GM18499 (cell line): ENCODE results near the gene GPR65.
A peak's percentile ranks its signal among the peaks of the same experiment; 100 is the strongest.
"Not testable (repeated sequence)": the region's sequence is repeated elsewhere in the genome, so short reads cannot be mapped to it uniquely, and the experiment has no call there.

ENCODE experiments used
- ATAC-seq: cut with Tn5 transposase; IDR thresholded peaks from one replicate; pipeline ENCODE4 v1.9.1; 2021; ENCODE audit warnings: moderate number of reproducible peaks; ENCODE audit not compliant: insufficient read depth, unreplicated experiment

GPR65 gene

DNA sequence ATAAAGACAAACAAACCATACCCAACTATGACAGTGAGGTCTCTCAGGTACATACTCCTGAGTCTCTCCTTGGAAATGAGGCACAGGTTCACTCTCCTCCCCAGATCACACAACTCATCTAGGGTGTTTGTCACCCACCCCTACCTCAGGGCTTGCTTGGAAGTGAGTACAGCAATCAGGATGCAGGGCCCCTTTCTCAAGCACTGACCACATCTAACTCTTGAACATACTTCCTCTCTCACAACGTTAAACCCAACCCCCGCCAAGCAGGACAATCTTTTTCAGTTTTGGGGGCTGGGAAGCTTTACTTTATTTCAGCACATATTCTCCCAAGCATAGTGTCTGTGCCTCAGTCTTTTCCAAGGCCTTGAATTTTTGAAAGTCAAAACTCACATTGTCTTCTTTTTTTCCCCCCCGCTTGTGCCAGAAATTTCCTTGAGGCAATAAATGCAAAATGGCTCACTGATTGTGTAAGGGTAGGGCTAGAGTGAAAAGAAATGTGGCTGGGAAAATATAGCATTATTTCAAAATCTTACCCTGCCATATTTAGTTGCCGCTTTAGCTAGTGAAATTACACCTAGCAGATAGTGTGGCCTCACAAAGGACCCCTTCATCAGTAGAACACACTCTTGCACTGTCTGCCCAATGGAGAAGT lies 2.4 kb upstream of the GPR65 start:
- ATAC-seq: no peak

- ATAC-seq: no peak
These were observed 1.5 kb upstream of the GPR65 start for GRCh38 chr14:88003425-88003824.

GRCh38 chr14:88004506-88005036 lies 364 bp upstream of the GPR65 start:
- ATAC-seq: no peak

DNA sequence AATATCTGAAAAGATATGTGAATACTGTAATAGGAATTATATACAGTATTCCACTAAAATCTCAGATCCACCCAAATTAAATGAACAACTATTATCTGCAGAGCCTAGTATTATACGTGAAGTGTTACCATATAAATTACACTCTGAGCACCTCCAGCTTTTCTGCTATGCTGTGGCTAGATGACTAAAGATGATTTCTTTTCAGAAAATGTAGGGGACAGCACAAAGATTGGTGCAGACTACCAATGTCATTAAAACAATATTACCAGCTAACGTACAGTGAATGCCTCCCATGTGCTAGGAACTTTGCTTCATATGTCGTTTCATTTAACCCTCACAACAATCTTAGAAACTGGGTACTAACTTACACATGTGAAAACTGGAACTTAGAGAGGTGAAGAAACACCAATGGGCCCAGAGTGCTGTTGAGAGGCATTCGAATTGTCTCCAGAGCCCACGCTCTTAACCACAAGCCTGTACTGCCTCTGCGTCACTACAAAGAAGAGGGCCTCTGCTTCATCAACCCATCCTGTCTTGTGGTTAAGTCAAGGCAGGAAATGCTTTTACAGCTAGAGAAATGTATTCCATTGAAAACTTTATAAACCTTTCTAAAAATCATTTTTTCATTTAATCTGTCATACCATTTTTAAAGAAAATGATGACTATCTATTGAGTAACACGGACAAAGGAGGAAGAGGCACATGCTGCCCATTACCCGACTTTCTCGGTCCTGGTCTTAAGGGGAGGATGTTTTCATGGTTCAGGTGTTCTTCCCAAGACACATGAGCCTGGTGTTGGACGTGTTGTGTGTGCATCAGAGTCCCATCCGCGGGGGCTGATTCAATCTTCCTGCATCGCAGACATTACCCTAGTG lies 1.3 kb downstream of the GPR65 start:
- ATAC-seq: peak; percentile 87

DNA sequence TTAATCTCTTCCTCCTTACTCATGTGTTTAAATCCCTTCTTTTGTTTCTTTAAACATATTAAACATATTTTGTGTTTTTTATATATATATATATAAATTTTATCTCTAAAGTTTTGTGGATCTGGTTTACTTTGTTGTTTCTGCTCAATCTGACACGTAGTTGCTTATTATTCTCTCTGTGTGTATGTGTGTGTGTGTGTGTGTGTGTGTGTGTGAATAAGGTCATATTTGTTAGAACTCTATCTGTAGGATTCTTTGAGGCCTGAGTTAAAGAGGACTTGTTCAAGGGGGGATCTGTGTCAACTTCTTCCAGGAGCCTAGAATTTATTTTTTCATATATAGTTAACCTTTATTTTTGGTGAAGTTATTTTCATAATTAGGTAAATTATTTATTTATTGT lies 2.7 kb downstream of the GPR65 start:
- no peak for ATAC-seq

- no peak for ATAC-seq
These were observed 3.3 kb downstream of the GPR65 start for GRCh38 chr14:88008039-88008742.

GRCh38 chr14:88009486-88009885 lies 4.6 kb downstream of the GPR65 start:
- ATAC-seq: no peak

DNA sequence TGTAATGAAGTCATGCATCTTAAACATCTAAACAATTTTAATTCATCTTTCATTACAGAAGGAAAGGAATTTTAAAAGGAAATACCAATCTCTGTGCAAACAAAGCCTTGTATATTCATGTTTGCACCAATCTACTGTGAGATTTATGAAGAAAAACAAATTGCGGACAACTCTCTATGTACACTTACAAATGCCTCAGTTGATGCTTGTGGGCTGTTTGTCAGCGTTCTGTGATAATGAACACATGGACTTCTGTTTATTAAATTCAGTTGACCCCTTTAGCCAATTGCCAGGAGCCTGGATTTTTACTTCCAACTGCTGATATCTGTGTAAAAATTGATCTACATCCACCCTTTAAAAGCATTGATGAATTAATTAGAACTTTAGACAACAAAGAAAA lies 5.4 kb downstream of the GPR65 start:
- no peak for ATAC-seq

GRCh38 chr14:88012495-88012894 lies 7.6 kb downstream of the GPR65 start:
- ATAC-seq: no peak

GRCh38 chr14:88013750-88014349 lies 8.9 kb downstream of the GPR65 start:
- peak; percentile 82 for ATAC-seq

DNA sequence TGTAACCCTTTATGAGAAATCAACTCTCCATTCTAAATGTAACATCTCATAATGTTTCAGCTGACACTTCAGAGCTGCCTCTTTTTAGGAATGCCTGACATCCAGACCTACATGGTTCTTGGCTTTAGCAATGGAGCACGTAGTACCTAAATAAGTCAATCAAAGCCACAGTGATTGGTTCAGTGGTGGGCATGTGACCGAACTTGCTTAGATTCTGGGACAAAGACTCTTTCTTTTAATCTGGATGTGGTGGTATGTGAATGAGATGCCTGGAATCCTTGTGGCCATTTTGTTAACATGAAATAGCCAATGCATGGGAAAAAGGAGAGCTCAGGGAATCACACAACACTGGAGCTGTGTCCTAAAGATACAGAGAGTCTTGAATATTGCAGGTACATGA lies 11.8 kb downstream of the GPR65 start:
- no peak for ATAC-seq

DNA sequence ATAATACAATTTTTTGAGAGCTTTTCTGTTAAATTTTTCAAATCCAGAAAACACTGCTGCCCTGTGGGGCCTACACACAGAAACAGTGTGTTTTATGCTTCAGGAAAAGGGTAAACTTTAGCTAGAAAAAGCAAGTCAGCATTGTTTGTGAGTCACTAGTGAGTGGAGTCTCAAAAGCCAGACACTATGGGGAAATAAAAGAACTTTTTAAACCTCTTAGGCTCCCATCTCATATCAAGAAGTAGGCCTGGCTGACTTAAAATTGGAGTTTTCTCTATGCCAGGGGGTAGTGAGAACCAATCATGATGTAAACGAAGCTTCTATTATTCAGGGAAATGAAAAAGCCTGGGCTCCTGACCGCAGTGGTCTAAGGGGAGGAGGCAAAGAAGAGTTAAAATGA lies 12.6 kb downstream of the GPR65 start:
- no peak for ATAC-seq

DNA sequence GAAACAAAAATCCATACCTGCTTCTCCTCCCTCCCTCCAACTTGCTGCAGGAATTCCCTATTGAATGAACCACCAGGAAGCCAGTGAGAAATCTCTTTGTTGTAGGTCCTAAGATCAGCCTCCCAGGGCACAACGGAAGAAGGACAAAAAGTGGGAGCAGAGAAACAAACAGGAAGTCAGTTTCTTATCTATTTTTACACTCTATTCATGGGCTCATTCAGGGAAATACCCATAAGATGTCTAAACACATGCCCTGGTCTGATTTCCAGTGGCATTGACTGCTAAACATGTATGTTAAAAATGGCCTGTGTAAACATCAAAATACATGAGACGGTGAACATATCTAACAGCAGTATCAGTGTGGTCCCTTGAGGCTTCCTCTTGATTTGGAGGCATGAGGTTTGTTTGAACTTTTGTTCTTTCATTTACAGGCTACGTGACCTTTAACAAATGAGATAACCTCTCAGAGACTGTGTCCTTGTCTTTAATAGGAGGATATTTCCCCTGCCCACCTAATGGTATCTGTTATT lies 18.8 kb downstream of the GPR65 start:
- ATAC-seq: no peak

DNA sequence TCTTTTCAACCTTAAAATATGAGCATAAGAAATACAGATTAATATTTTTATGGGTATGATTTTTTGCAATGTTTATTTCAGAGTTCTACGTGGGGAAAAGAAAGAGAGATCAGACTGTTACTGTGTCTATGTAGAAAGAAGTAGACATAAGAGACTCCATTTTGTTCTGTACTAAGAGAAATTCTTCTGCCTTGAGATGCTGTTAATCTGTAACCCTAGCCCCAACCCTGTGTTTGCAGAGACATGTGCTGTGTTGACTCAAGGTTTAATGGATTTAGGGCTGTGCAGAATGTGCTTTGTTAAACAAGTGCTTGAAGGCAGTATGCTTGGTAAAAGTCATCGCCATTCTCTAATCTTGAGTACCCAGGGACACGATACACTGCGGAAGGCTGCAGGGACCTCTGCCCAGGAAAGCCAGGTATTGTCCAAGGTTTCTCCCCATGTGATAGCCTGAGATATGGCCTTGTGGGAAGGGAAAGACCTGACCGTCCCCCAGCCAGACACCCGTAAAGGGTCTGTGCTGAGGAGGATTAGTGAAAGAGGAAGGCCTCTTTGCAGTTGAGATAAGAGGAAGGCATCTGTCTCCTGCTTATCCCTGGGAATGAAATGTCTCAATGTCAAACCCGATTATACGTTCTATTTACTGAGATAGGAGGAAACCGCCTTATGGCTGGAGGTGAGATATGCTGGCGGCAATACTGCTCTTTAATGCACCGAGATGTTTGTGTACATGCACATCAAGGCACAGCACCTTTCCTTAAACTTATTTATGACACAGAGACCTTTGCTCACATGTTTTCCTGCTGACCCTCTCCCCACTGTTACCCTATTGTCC lies 19.5 kb downstream of the GPR65 start:
- ATAC-seq: not testable (repeated sequence)

- no peak for ATAC-seq
These were observed 20.4 kb downstream of the GPR65 start for GRCh38 chr14:88025313-88025712.

DNA sequence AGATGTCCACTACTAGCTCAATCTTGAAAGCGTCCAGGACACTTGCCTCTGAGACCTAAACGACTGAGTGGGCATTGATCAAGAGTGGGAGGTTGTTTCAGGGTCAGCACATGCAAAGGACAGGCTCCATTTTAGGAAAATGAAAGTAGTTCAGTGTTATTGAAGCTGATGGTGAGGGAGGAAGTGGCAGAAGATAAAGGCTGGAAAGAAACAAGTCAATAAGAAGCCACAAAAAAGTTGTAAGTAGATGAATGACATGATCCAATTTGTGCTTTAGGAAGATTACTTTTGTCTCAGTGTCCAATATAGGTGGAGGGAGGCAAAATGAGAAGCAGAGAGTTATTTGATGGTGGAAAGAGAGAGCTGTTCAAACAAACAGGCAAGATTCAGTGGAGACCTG lies 22.0 kb downstream of the GPR65 start:
- ATAC-seq: no peak

DNA sequence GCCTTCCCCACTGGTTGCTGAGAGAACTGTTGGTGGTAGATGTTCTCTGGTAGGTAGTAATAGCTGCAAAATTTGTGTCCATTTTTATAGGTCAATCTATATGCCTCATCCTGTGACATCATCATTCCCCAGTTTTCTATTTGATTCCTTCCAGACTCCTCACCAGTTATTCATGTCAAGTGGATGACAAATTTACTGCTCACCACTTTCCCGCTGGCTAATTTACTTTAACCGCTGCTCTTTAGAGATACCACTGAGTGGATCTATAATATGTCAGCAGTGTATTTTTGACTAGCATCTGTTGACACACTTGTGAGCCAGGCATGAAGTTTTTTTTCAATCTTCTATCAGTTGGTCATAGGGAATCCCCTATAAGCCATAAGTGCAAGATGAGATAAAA lies 24.6 kb downstream of the GPR65 start:
- no peak for ATAC-seq

- no peak for ATAC-seq
These were observed 25.1 kb downstream of the GPR65 start for GRCh38 chr14:88030079-88030478.

GRCh38 chr14:88030892-88031291 lies 26.0 kb downstream of the GPR65 start:
- no peak for ATAC-seq
